Neural cell (in vitro differentiated cells): ENCODE measurements around the gene EDRF1. TPM values are rescaled to one million over a fixed set of nuclear protein-coding genes. Genes with fewer than 3 reads are reported as not detected.

Source experiments
- H2AFZ ChIP-seq: fragments of 200-600, 300-800 bp; sonication (generic), shearing (Covaris generic); 2 replicates; pipeline ENCODE4 v1.6.0; 2014; ENCODE audit warnings: low read depth, mild to moderate bottlenecking, antibody characterized with exemption, low read length, moderate library complexity
- H3F3A ChIP-seq: fragments of 200-600 bp; shearing (Covaris generic); 2 replicates; pipeline ENCODE4 v1.6.1; 2016; ENCODE audit warnings: mild to moderate bottlenecking, moderate library complexity, mixed read lengths, antibody characterized with exemption, low read length; ENCODE audit not compliant: insufficient read depth, poor library complexity, severe bottlenecking
- H3K27ac ChIP-seq: fragments of 200-600, 300-800 bp; sonication (generic), shearing (Covaris generic); 2 replicates; pipeline ENCODE4 v1.5.1; 2014; ENCODE audit warnings: mild to moderate bottlenecking, low read length, moderate library complexity
- H3K27me3 ChIP-seq: fragments of 300-800, 200-600 bp; sonication (generic), shearing (Covaris generic); 2 replicates; pipeline ENCODE4 v1.6.0; 2014; ENCODE audit warnings: mild to moderate bottlenecking, low read depth, low read length, moderate library complexity; ENCODE audit not compliant: insufficient read depth
- H3K36me3 ChIP-seq: fragments of 300-800, 200-600 bp; sonication (generic), shearing (Covaris generic); 2 replicates; pipeline ENCODE4 v1.5.1; 2014; ENCODE audit warnings: mild to moderate bottlenecking, antibody characterized with exemption, low read length, moderate library complexity; ENCODE audit not compliant: insufficient read depth
- H3K4me2 ChIP-seq: fragments of 300-800, 200-600 bp; sonication (generic), shearing (Covaris generic); 2 replicates; pipeline ENCODE4 v1.6.0; 2014; ENCODE audit warnings: mild to moderate bottlenecking, low read length
- H3K4me3 ChIP-seq: fragments of 300-800, 200-600 bp; sonication (generic), shearing (Covaris generic); 2 replicates; pipeline ENCODE4 v1.5.1; 2014; ENCODE audit warnings: mild to moderate bottlenecking, low read length, moderate library complexity
- H3K79me2 ChIP-seq: fragments of 200-600 bp; shearing (Covaris generic); replicated peaks from 2 replicates; pipeline ENCODE4 v1.6.0; 2014; ENCODE audit warnings: mild to moderate bottlenecking, low read length, moderate library complexity; ENCODE audit not compliant: insufficient read depth
- H3K9ac ChIP-seq: fragments of 300-800, 200-600 bp; sonication (generic), shearing (Covaris generic); 2 replicates; pipeline ENCODE4 v1.6.1; 2016; ENCODE audit warnings: mild to moderate bottlenecking, low read length, mixed read lengths
- H3K9me2 ChIP-seq: fragments of 200-600 bp; shearing (Covaris generic); 2 replicates; pipeline ENCODE4 v1.6.1; 2016; ENCODE audit warnings: mild to moderate bottlenecking, low read length, mixed read lengths; ENCODE audit not compliant: insufficient read depth
- H3K9me3 ChIP-seq: fragments of 200-600, 300-800 bp; sonication (generic), shearing (Covaris generic); 2 replicates; pipeline ENCODE4 v1.6.1; 2016; ENCODE audit warnings: mild to moderate bottlenecking, mixed run types, low read length, moderate library complexity, mixed read lengths
- H4K20me1 ChIP-seq: fragments of 200-600 bp; shearing (Covaris generic); 2 replicates; pipeline ENCODE4 v1.6.1; 2016; ENCODE audit warnings: mild to moderate bottlenecking, mixed run types; ENCODE audit not compliant: insufficient read depth
- CTCF ChIP-seq: fragments of 450-650 bp; IDR thresholded peaks from 2 replicates; pipeline ENCODE4 v1.5.1; 2014; ENCODE audit warnings: antibody characterized with exemption, mild to moderate bottlenecking, moderate library complexity; ENCODE audit not compliant: poor library complexity, severe bottlenecking
- EP300 ChIP-seq: fragments of 450-650 bp; conservative IDR thresholded peaks from 2 replicates; pipeline ENCODE4 v1.6.1; 2014; ENCODE audit warnings: antibody characterized with exemption, mild to moderate bottlenecking, moderate library complexity; ENCODE audit not compliant: poor library complexity, severe bottlenecking
- EZH2 ChIP-seq: fragments of 200-600, 300-800 bp; shearing (Covaris generic), sonication (generic); IDR thresholded peaks from 2 replicates; pipeline ENCODE4 v1.6.1; 2014; ENCODE audit warnings: antibody characterized with exemption, low read length, borderline replicate concordance, mild to moderate bottlenecking; ENCODE audit not compliant: insufficient read depth, poor library complexity, severe bottlenecking
- MXI1 ChIP-seq: fragments of 450-650 bp; conservative IDR thresholded peaks from 2 replicates; pipeline ENCODE4 v1.6.1; 2014; ENCODE audit warnings: antibody characterized with exemption, mild to moderate bottlenecking; ENCODE audit not compliant: poor library complexity, severe bottlenecking
- POLR2AphosphoS5 ChIP-seq: IDR thresholded peaks from 2 replicates; pipeline ENCODE4 v1.6.1; 2012
- RAD21 ChIP-seq: fragments of 450-650 bp; conservative IDR thresholded peaks from 2 replicates; pipeline ENCODE4 v1.6.1; 2014; ENCODE audit warnings: antibody characterized with exemption, mild to moderate bottlenecking, moderate library complexity
- REST ChIP-seq: IDR thresholded peaks from 2 replicates; pipeline ENCODE4 v1.6.1; 2012; ENCODE audit warnings: borderline replicate concordance
- SMC3 ChIP-seq: fragments of 450-650 bp; conservative IDR thresholded peaks from 2 replicates; pipeline ENCODE4 v1.6.1; 2014; ENCODE audit warnings: antibody characterized with exemption, mild to moderate bottlenecking, moderate library complexity; ENCODE audit not compliant: poor library complexity
- TAF1 ChIP-seq: IDR thresholded peaks from 2 replicates; pipeline ENCODE4 v1.6.1; 2012; ENCODE audit warnings: low read depth
- polyA plus RNA-seq: library from polyadenylated mRNA; depleted of rRNA; stranded (reverse); fragments of >200 nt; gene quantifications from 2 replicates; pipeline ENCODE4 v1.2.3, GENCODE V29; 2014

The EDRF1 gene
- polyA plus RNA-seq, 1 donor from 2014 or later: 54.1 TPM

GRCh38 chr10:125772112-125772863 is 52.8 kb downstream of the EDRF1 start:
- TF ChIP-seq EP300 (no peak), MXI1 (no peak), TAF1 (no peak), EZH2 (no peak), SMC3 (no peak), REST (no peak), POLR2AphosphoS5 (no peak), RAD21 (no peak), CTCF (no peak)
- Histone ChIP-seq H3K79me2 (no peaks in the 10 kb centered on the region), H3K27ac (no peak overlapping the region)

GRCh38 chr10:125772864-125773180 is 53.3 kb downstream of the EDRF1 start:
- Histone ChIP-seq H3K9me3 (no peaks in the 10 kb centered on the region), H3K36me3 (no peaks in the 10 kb centered on the region), H3K79me2 (no peaks in the 10 kb centered on the region), H3K4me3 (no peak overlapping the region), H3K27ac (no peak overlapping the region), H3K9ac (no peak overlapping the region), H3F3A (no peaks in the 10 kb centered on the region), H2AFZ (no peak overlapping the region), H3K27me3 (no peaks in the 10 kb centered on the region), H4K20me1 (no peaks in the 10 kb centered on the region), H3K4me2 (no peak overlapping the region), H3K9me2 (no peaks in the 10 kb centered on the region)
- no peak for TF ChIP-seq EZH2
- TF ChIP-seq MXI1: no peak
- TF ChIP-seq REST: no peak
- TF ChIP-seq RAD21: no peak
- no peak for TF ChIP-seq POLR2AphosphoS5
- no peak for TF ChIP-seq CTCF
- no peak for TF ChIP-seq EP300
- TF ChIP-seq SMC3: no peak
- no peak for TF ChIP-seq TAF1

More at GRCh38 chr10:125772112-125772863, 52.8 kb downstream of the EDRF1 start:
- no peak overlapping the region for H2AFZ ChIP-seq
- no peaks in the 10 kb centered on the region for H3K9me2 ChIP-seq
- no peaks in the 10 kb centered on the region for H3F3A ChIP-seq
- H3K9ac ChIP-seq: no peak overlapping the region
- no peaks in the 10 kb centered on the region for H3K9me3 ChIP-seq
- no peaks in the 10 kb centered on the region for H3K27me3 ChIP-seq
- no peak overlapping the region for H3K4me3 ChIP-seq
- no peaks in the 10 kb centered on the region for H4K20me1 ChIP-seq
- H3K36me3 ChIP-seq: no peaks in the 10 kb centered on the region
- H3K4me2 ChIP-seq: no peak overlapping the region
